ENCODE measurements around the gene POC5. TPM values are rescaled to one million over a fixed set of nuclear protein-coding genes. Genes with fewer than 3 reads are reported as not detected.

POC5 gene
- total RNA-seq, 3 donors from 2014 or later: 17.2 to 24.1 (median 18.6) TPM

GRCh38 chr5:75627801-75628200 is 89.4 kb downstream of the POC5 start:
- Mint-ChIP-seq H3K9me3 (no peaks in the 10 kb centered on the region), H3K4me3 (no peak overlapping the region), H3K4me1 (ENCODE audit: low read depth) (no peaks in the 10 kb centered on the region), H3K36me3 (ENCODE audit: insufficient read depth) (peaks cover 2% of the 10 kb centered on the region), H3K27me3 (ENCODE audit: low read depth) (no peaks in the 10 kb centered on the region)
- ATAC-seq: no peak
- no peak for DNase-seq

- DNase-seq: no peak
- Mint-ChIP-seq H3K4me3 (no peak overlapping the region), H3K36me3 (ENCODE audit: insufficient read depth) (peaks cover 2% of the 10 kb centered on the region), H3K27me3 (ENCODE audit: low read depth) (no peaks in the 10 kb centered on the region), H3K9me3 (no peaks in the 10 kb centered on the region), H3K4me1 (ENCODE audit: low read depth) (no peaks in the 10 kb centered on the region)
- ATAC-seq: no peak
Observed at GRCh38 chr5:75626959-75627358, 90.3 kb downstream of the POC5 start.

Other genes starting within 250 kb of the POC5 start
- gene CERT1, start 205.8 kb downstream of the POC5 start, total RNA-seq: 10 to 100 TPM; 29.4 to 30.1 (median 29.9) TPM
- gene POLK, start 205.5 kb downstream of the POC5 start, total RNA-seq: 10 to 100 TPM; 25.7 to 28.0 (median 25.8) TPM
- under 1 TPM in 1 of 3 donors, not detected in 2; 0.14 TPM for gene ANKDD1B, start 106.0 kb downstream of the POC5 start, total RNA-seq